Measurements from ENCODE around the gene ZFR2.
A peak's percentile ranks its signal among the peaks of the same experiment; 100 is the strongest.

Gene ZFR2

DNA sequence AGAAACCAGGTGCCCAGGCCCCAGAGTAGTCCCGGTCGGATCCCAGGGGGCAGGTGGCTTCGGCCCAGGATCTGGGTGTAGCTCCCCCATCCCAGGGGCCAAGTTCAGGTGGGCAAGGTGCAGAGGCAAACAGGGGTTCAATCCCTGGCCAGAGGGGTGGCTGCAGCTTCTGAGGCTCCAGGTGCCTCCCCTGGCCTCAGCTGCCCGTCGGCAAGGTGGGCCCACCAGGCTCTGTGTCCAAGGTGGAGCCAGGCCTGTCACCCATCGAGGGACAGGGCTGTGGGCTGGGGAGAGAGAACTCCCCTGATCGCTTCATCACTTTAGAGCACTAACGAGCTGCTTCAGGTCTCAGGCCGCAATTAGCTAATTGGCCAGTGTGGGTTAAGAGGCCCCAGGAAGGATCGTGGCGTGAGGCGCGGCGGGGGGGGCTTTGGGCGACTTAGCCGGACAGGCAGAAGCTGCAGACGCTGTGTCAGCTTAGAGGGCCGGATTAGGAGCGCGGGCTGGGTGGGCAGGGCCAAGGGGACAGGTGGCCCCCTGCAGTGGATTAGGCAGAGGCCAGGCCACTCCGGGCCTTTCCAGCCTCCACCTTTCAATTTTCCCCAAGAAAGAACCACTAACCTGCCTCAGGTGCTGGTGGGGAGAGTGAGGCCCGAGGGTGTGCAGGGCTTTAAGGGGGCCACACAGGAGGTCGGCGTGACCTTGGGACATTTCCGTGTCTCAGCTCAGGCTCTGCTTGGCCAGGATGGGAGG, 94.0 kb downstream of the ZFR2 start:
- Histone ChIP-seq H3K36me3 (ENCODE audit: insufficient read depth, low read length) (no peaks in the 10 kb centered on the region), H3K27ac (ENCODE audit: low read depth, low read length) (no peak overlapping the region), H3K27me3 (ENCODE audit: insufficient read depth, low read length) (no peaks in the 10 kb centered on the region), H3K4me1 (ENCODE audit: insufficient read depth, low read length) (no peaks in the 10 kb centered on the region), H3K9me3 (ENCODE audit: insufficient read depth, low read depth, low read length) (no peaks in the 10 kb centered on the region), H3K4me3 (ENCODE audit: low read length) (no peak overlapping the region), H3K9ac (ENCODE audit: low read depth, low read length) (no peak overlapping the region)
- 84% methylated on average over 25 of the region's 25 CpGs for WGBS

- Histone ChIP-seq H3K27ac (ENCODE audit: low read depth, low read length) (no peak overlapping the region), H3K9ac (ENCODE audit: low read depth, low read length) (peak overlapping the region; percentile 20; the same call in 1 of the 2 replicates), H3K4me1 (ENCODE audit: insufficient read depth, low read length) (no peaks in the 10 kb centered on the region), H3K27me3 (ENCODE audit: insufficient read depth, low read length) (no peaks in the 10 kb centered on the region), H3K9me3 (ENCODE audit: insufficient read depth, low read depth, low read length) (no peaks in the 10 kb centered on the region), H3K36me3 (ENCODE audit: insufficient read depth, low read length) (no peaks in the 10 kb centered on the region), H3K4me3 (ENCODE audit: low read length) (no peak overlapping the region)
- WGBS, result 87% methylated on average over 12 of the region's 12 CpGs
Measured at GRCh38 chr19:3773814-3774515, 94.9 kb downstream of the ZFR2 start.

GRCh38 chr19:3771906-3772455, 96.9 kb downstream of the ZFR2 start, which contains the start of gene RAX2:
Gene RAX2 (minus strand): TSS chr19:3772228. CDS start chr19:3771742, 486 bp downstream.
- 67% methylated on average over 20 of the region's 23 CpGs for WGBS
- Histone ChIP-seq H3K27ac (ENCODE audit: low read depth, low read length) (no peak within 1 kb of the TSS), H3K36me3 (ENCODE audit: insufficient read depth, low read length) (peaks cover 10% of the 10 kb centered on the region; the same call in 1 of the 2 replicates), H3K4me3 (ENCODE audit: low read length) (no peak within 1 kb of the TSS), H3K4me1 (ENCODE audit: insufficient read depth, low read length) (no peaks in the 10 kb centered on the region), H3K9ac (ENCODE audit: low read depth, low read length) (no peak within 1 kb of the TSS), H3K9me3 (ENCODE audit: insufficient read depth, low read depth, low read length) (no peaks in the 10 kb centered on the region), H3K27me3 (ENCODE audit: insufficient read depth, low read length) (no peaks in the 10 kb centered on the region)

DNA sequence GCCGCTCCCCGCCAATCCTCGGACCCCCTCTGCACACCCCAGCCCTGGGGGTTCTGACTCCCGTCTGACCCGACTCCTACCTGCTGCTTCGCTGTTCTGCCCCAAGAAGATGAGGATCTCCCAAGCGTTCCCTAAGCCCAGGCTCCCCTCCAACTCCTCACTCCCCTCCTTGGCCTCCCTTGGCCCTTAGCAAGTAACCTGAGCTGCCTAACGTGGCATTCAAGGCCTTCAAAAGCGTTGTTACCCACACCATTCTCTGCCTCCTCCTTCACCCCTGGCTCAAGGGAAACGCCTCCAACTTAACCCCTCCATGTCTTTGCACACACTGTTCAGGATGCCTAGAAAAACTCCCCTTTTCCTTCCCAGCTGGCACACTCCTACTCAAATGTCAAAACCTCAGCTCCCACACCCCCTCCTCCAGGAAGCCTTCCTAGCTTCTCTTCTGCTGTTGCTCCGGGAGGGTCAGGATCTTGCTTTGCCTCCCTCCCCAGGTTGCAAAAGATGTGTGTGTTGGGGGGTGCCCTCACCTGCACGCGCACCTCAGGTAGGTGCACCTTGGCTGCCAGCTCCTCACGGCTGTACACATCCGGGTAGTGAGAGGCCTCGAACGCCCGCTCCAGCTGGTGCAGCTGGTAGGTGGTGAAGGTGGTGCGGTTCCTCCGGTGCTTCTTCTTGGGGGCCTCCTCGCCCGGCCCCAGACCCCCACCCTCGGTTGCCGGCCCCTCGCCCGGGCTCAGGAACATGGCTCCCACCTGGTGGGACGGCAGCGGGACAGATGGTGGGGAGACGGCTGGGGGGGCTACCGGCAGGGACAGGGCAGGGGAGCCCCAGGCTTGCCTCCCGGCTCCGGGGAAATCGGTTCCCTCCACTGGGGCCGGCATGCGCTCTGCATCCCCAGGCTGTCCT, 97.6 kb downstream of the ZFR2 start:
- no peaks in the 10 kb centered on the region for H3K9me3 ChIP-seq (ENCODE audit: insufficient read depth, low read depth, low read length)
- no peaks in the 10 kb centered on the region for H3K4me1 ChIP-seq (ENCODE audit: insufficient read depth, low read length)
- 75% methylated on average over 35 of the region's 35 CpGs for WGBS
- H3K27me3 ChIP-seq (ENCODE audit: insufficient read depth, low read length), result no peaks in the 10 kb centered on the region
- H3K36me3 ChIP-seq (ENCODE audit: insufficient read depth, low read length), result peaks cover 13% of the 10 kb centered on the region; the same call in 1 of the 2 replicates
- no peak overlapping the region for H3K4me3 ChIP-seq (ENCODE audit: low read length)
- no peak overlapping the region for H3K9ac ChIP-seq (ENCODE audit: low read depth, low read length)
- H3K27ac ChIP-seq (ENCODE audit: low read depth, low read length), result no peak overlapping the region

GRCh38 chr19:3770136-3770999, 98.5 kb downstream of the ZFR2 start:
- no peak overlapping the region for H3K9ac ChIP-seq (ENCODE audit: low read depth, low read length)

GRCh38 chr19:3769494-3769893, 99.3 kb downstream of the ZFR2 start:
- no peaks in the 10 kb centered on the region for H3K9me3 ChIP-seq (ENCODE audit: insufficient read depth, low read depth, low read length)
- WGBS, result 88% methylated on average over 17 of the region's 17 CpGs
- no peaks in the 10 kb centered on the region for H3K4me1 ChIP-seq (ENCODE audit: insufficient read depth, low read length)
- H3K9ac ChIP-seq (ENCODE audit: low read depth, low read length), result no peak overlapping the region
- H3K27me3 ChIP-seq (ENCODE audit: insufficient read depth, low read length), result no peaks in the 10 kb centered on the region
- H3K27ac ChIP-seq (ENCODE audit: low read depth, low read length), result no peak overlapping the region
- H3K4me3 ChIP-seq (ENCODE audit: low read length), result no peak overlapping the region
- peaks cover 18% of the 10 kb centered on the region for H3K36me3 ChIP-seq (ENCODE audit: insufficient read depth, low read length)

More at GRCh38 chr19:3770136-3770999, 98.5 kb downstream of the ZFR2 start:
- Histone ChIP-seq H3K4me3 (ENCODE audit: low read length) (no peak overlapping the region), H3K27me3 (ENCODE audit: insufficient read depth, low read length) (no peaks in the 10 kb centered on the region), H3K27ac (ENCODE audit: low read depth, low read length) (no peak overlapping the region), H3K4me1 (ENCODE audit: insufficient read depth, low read length) (no peaks in the 10 kb centered on the region), H3K36me3 (ENCODE audit: insufficient read depth, low read length) (peaks cover 14% of the 10 kb centered on the region; the same call in 1 of the 2 replicates), H3K9me3 (ENCODE audit: insufficient read depth, low read depth, low read length) (no peaks in the 10 kb centered on the region)
- WGBS, result 87% methylated on average over 53 of the region's 53 CpGs

- peaks cover 18% of the 10 kb centered on the region for H3K36me3 ChIP-seq (ENCODE audit: insufficient read depth, low read length)
- 91% methylated on average over 7 of the region's 7 CpGs for WGBS
- H3K27ac ChIP-seq (ENCODE audit: low read depth, low read length), result no peak overlapping the region
- no peaks in the 10 kb centered on the region for H3K9me3 ChIP-seq (ENCODE audit: insufficient read depth, low read depth, low read length)
- no peaks in the 10 kb centered on the region for H3K4me1 ChIP-seq (ENCODE audit: insufficient read depth, low read length)
- H3K4me3 ChIP-seq (ENCODE audit: low read length), result no peak overlapping the region
- H3K27me3 ChIP-seq (ENCODE audit: insufficient read depth, low read length), result no peaks in the 10 kb centered on the region
- H3K9ac ChIP-seq (ENCODE audit: low read depth, low read length), result no peak overlapping the region
Measured at GRCh38 chr19:3768748-3769099, 100.1 kb downstream of the ZFR2 start.

- Histone ChIP-seq H3K27ac (ENCODE audit: low read depth, low read length) (no peak overlapping the region), H3K27me3 (ENCODE audit: insufficient read depth, low read length) (no peaks in the 10 kb centered on the region), H3K9me3 (ENCODE audit: insufficient read depth, low read depth, low read length) (no peaks in the 10 kb centered on the region), H3K36me3 (ENCODE audit: insufficient read depth, low read length) (peaks cover 18% of the 10 kb centered on the region), H3K4me3 (ENCODE audit: low read length) (no peak overlapping the region), H3K9ac (ENCODE audit: low read depth, low read length) (no peak overlapping the region), H3K4me1 (ENCODE audit: insufficient read depth, low read length) (no peaks in the 10 kb centered on the region)
- 92% methylated on average over 23 of the region's 25 CpGs for WGBS
Measured at GRCh38 chr19:3768015-3768747, 100.7 kb downstream of the ZFR2 start.

DNA sequence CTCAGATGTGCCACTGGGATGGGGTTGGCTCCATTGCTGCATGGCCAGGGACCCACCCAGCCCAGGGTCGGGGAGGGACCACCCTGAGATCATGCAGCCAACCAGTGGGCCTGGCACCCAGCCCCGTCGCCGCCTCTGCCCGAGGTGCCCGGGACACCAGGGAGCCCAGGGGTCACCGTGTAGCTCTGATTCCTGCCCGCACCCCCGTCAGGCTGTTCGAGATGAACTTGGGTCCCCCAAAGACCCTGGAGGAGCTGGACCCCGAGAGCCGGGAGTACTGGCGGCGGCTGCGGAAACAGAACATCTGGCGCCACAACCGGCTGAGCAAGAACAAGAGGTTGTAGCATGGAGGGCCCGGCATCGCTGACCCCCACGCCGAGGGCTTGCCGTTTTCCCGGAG, 101.8 kb downstream of the ZFR2 start:
- no peaks in the 10 kb centered on the region for H3K27me3 ChIP-seq (ENCODE audit: insufficient read depth, low read length)
- H3K27ac ChIP-seq (ENCODE audit: low read depth, low read length), result no peak overlapping the region
- H3K9me3 ChIP-seq (ENCODE audit: insufficient read depth, low read depth, low read length), result no peaks in the 10 kb centered on the region
- H3K36me3 ChIP-seq (ENCODE audit: insufficient read depth, low read length), result peaks cover 18% of the 10 kb centered on the region
- 94% methylated on average over 23 of the region's 23 CpGs for WGBS
- H3K4me1 ChIP-seq (ENCODE audit: insufficient read depth, low read length), result no peaks in the 10 kb centered on the region
- no peak overlapping the region for H3K4me3 ChIP-seq (ENCODE audit: low read length)
- H3K9ac ChIP-seq (ENCODE audit: low read depth, low read length), result no peak overlapping the region

- H3K9me3 ChIP-seq (ENCODE audit: insufficient read depth, low read depth, low read length), result no peaks in the 10 kb centered on the region
- no peak overlapping the region for H3K4me3 ChIP-seq (ENCODE audit: low read length)
- no peak overlapping the region for H3K27ac ChIP-seq (ENCODE audit: low read depth, low read length)
- peaks cover 18% of the 10 kb centered on the region for H3K36me3 ChIP-seq (ENCODE audit: insufficient read depth, low read length)
- WGBS, result 89% methylated on average over 7 of the region's 7 CpGs
- H3K4me1 ChIP-seq (ENCODE audit: insufficient read depth, low read length), result no peaks in the 10 kb centered on the region
- H3K9ac ChIP-seq (ENCODE audit: low read depth, low read length), result no peak overlapping the region
- H3K27me3 ChIP-seq (ENCODE audit: insufficient read depth, low read length), result no peaks in the 10 kb centered on the region
Measured at GRCh38 chr19:3766520-3766919, 102.3 kb downstream of the ZFR2 start.
